Ishikawa (cell line): ENCODE results near the gene NOXA1.

Source experiments
- CEBPB ChIP-seq: IDR thresholded peaks from 2 replicates; pipeline ENCODE4 v1.6.1; 2012
- CREB1 ChIP-seq: IDR thresholded peaks from 2 replicates; pipeline ENCODE4 v1.6.1; 2012; ENCODE audit warnings: low read depth
- EGR1 ChIP-seq: IDR thresholded peaks from 2 replicates; pipeline ENCODE4 v1.6.1; 2012
- EP300 ChIP-seq: IDR thresholded peaks from 2 replicates; pipeline ENCODE4 v1.6.1; 2012; ENCODE audit warnings: borderline replicate concordance
- MAX ChIP-seq: IDR thresholded peaks from 2 replicates; pipeline ENCODE4 v1.6.1; 2012
- RAD21 ChIP-seq: IDR thresholded peaks from 2 replicates; pipeline ENCODE4 v1.6.1; 2012; ENCODE audit warnings: low read depth
- REST ChIP-seq: IDR thresholded peaks from 2 replicates; pipeline ENCODE4 v1.6.1; 2012; ENCODE audit warnings: low read depth, mild to moderate bottlenecking
- TAF1 ChIP-seq: IDR thresholded peaks from 2 replicates; pipeline ENCODE4 v1.6.1; 2012; ENCODE audit warnings: low read depth, mild to moderate bottlenecking
- TEAD4 ChIP-seq: IDR thresholded peaks from 2 replicates; pipeline ENCODE4 v1.6.1; 2012
- USF1 ChIP-seq: IDR thresholded peaks from 2 replicates; pipeline ENCODE4 v1.6.1; 2012
- ZBTB7A ChIP-seq: IDR thresholded peaks from 2 replicates; pipeline ENCODE4 v1.6.1; 2012; ENCODE audit warnings: low read depth

DNA sequence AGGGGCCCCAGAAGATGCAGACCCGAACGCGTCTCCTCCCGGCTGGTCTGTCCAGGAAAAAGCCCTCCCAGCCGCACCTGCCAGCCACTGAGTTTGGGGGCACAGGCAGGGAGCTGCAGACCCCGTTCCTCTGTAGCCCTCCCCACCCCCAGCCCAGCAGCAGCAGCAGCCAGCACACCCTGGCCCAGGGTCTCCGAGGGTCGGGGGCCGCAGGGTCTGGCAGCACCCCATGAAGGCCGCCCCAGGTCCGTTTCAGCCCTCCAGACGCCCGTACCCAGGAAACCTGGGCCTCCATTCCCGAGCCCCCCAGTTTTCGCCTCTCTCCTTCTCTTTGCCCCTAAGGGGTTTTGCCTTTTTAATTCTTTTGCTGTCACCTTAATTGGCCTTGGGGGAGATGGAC lies 19.9 kb upstream of the NOXA1 start:
- TF ChIP-seq CEBPB (no peak), ZBTB7A (no peak), EGR1 (no peak), REST (no peak), CREB1 (no peak), RAD21 (no peak), EP300 (no peak), TAF1 (no peak), TEAD4 (no peak), MAX (no peak), USF1 (no peak)
